GM12892 (cell line): Measurements from ENCODE around the gene PKHD1.

Source experiments
- POLR2A ChIP-seq: IDR thresholded peaks from 2 replicates; pipeline ENCODE4 v1.6.1; 2011; ENCODE audit warnings: low read depth, low read length, control low read depth
- POLR2AphosphoS5 ChIP-seq: IDR thresholded peaks from 2 replicates; pipeline ENCODE4 v1.6.1; 2011; ENCODE audit warnings: low read depth, low read length, control low read depth
- TAF1 ChIP-seq: IDR thresholded peaks from 2 replicates; pipeline ENCODE4 v1.6.1; 2011; ENCODE audit warnings: low read depth, mild to moderate bottlenecking, control low read depth, low read length, borderline replicate concordance

GRCh38 chr6:51936531-51937290 is 150.7 kb downstream of the PKHD1 start:
- TF ChIP-seq POLR2AphosphoS5: no peak
- TF ChIP-seq POLR2A: no peak
- TF ChIP-seq TAF1: no peak
